Mucosa of descending colon (tissue), 3 donors: ENCODE measurements around the gene VPS45. TPM values are rescaled to one million over a fixed set of nuclear protein-coding genes. Genes with fewer than 3 reads are reported as not detected.
A peak's percentile ranks its signal among the peaks of the same experiment; 100 is the strongest.

Experiments
- ATAC-seq: fragments of 200-7000 bp; cut with Tn5 transposase; one replicate; pipeline ENCODE4 v1.9.1; 2020; ENCODE audit warnings: mild to moderate bottlenecking, moderate library complexity
- DNase-seq, 3 donors: peaks; one replicate each; pipeline ENCODE4 v3.0.0-alpha.2; 2020
- H3K36me3 ChIP-seq: fragments of 200-600 bp; one replicate; pipeline ENCODE4 v1.8.0; 2021; ENCODE audit warnings: low read depth, mild to moderate bottlenecking
- H3K4me1 ChIP-seq: fragments of 200-600 bp; one replicate; pipeline ENCODE4 v1.8.0; 2021; ENCODE audit warnings: low read depth, mild to moderate bottlenecking
- H3K4me3 ChIP-seq: fragments of 200-600 bp; one replicate; pipeline ENCODE4 v1.8.0; 2021; ENCODE audit warnings: mild to moderate bottlenecking
- H3K9me3 ChIP-seq: fragments of 200-600 bp; one replicate; pipeline ENCODE4 v1.8.0; 2021; ENCODE audit warnings: mild to moderate bottlenecking
- CTCF ChIP-seq: fragments of 200-600 bp; IDR thresholded peaks from one replicate; pipeline ENCODE4 v1.8.0; 2022; ENCODE audit warnings: antibody characterized with exemption, mild to moderate bottlenecking
- intact Hi-C, 2 donors: fragments of 100-400 bp; cut with DNase I in 1 of 2; cut with micrococcal nuclease in 1 of 2; formaldehyde crosslinking; loops; one replicate each; pipeline versions ENCODE4 v1.11.0 to v1.11.1; 2022; cut with DNase I, micrococcal nuclease
- total RNA-seq, 3 donors: library from RNA; stranded (reverse); fragmentation: NEBNext Ultra II Directional in 2 of 3; extraction: Animal tissue kit (Norgen Biotek cat#: 25700) in 2 of 3; gene quantifications; one replicate each; pipeline versions ENCODE4 v1.2.1 to v1.2.4, GENCODE V29; 2021 to 2023
- donor health status: DM: no; HTN: no; CAD: no; lungs with moderate emphysema.
- donor health status: DM: no; HTN: no; CAD: no.
- donor health status: DM: no; HTN: yes; CAD: no.

The VPS45 gene
- total RNA-seq, 3 donors from 2014 or later: 28.3 to 43.4 (median 33.6) TPM

GRCh38 chr1:150094734-150095265 lies 27.2 kb downstream of the VPS45 start:
- ATAC-seq (no peak), DNase-seq (no peak)
- no peak for TF ChIP-seq CTCF
- no peaks in the 10 kb centered on the region for H3K36me3 ChIP-seq
- no peaks in the 10 kb centered on the region for H3K9me3 ChIP-seq
- intact Hi-C loops: no loop called here
- H3K4me1 ChIP-seq: no peaks in the 10 kb centered on the region
- no peak overlapping the region for H3K4me3 ChIP-seq

- H3K9me3 ChIP-seq: no peaks in the 10 kb centered on the region
- H3K4me3 ChIP-seq: no peak overlapping the region
- no peak for TF ChIP-seq CTCF
- ATAC-seq (no peak), DNase-seq (no peak)
- intact Hi-C loops: no loop called here
- H3K36me3 ChIP-seq: no peaks in the 10 kb centered on the region
- H3K4me1 ChIP-seq: no peaks in the 10 kb centered on the region
Observed at GRCh38 chr1:150102986-150103385, 35.4 kb downstream of the VPS45 start.

- intact Hi-C loops: no loop called here
- Histone ChIP-seq H3K4me1 (no peaks in the 10 kb centered on the region), H3K4me3 (no peak overlapping the region), H3K36me3 (no peaks in the 10 kb centered on the region), H3K9me3 (no peaks in the 10 kb centered on the region)
- TF ChIP-seq CTCF: no peak
- DNase-seq (no peak), ATAC-seq (peak; percentile 16)
Observed at GRCh38 chr1:150106341-150106740, 38.8 kb downstream of the VPS45 start.

GRCh38 chr1:150109586-150109985 lies 42.0 kb downstream of the VPS45 start:
- H3K9me3 ChIP-seq: peaks cover 1% of the 10 kb centered on the region
- ATAC-seq (peak; percentile 45), DNase-seq (no peak)
- no peaks in the 10 kb centered on the region for H3K4me1 ChIP-seq
- no peaks in the 10 kb centered on the region for H3K36me3 ChIP-seq
- intact Hi-C loops: no loop called here
- TF ChIP-seq CTCF: no peak
- H3K4me3 ChIP-seq: no peak overlapping the region

GRCh38 chr1:150110116-150110515 lies 42.5 kb downstream of the VPS45 start:
- Histone ChIP-seq H3K36me3 (no peaks in the 10 kb centered on the region), H3K4me1 (no peaks in the 10 kb centered on the region), H3K4me3 (no peak overlapping the region), H3K9me3 (peaks cover 5% of the 10 kb centered on the region)
- intact Hi-C loops: no loop called here
- no peak for ATAC-seq
- no peak for TF ChIP-seq CTCF
- DNase-seq: no peak

GRCh38 chr1:150111670-150112069 lies 44.1 kb downstream of the VPS45 start:
- H3K4me1 ChIP-seq: no peaks in the 10 kb centered on the region
- DNase-seq (no peak), ATAC-seq (no peak)
- intact Hi-C loops: no loop called here
- peaks cover 5% of the 10 kb centered on the region for H3K9me3 ChIP-seq
- H3K36me3 ChIP-seq: no peaks in the 10 kb centered on the region
- no peak overlapping the region for H3K4me3 ChIP-seq
- TF ChIP-seq CTCF: no peak
